NOMO-1 (cell line): Measurements from ENCODE around the gene RIPPLY3.

ENCODE experiments used
- DNase-seq, 2 experiments: peaks; one replicate each; lab custom pipeline; 2025; ENCODE audit not compliant: unreplicated experiment in 2 of 2; lab: John Stamatoyannopoulos, UW

RIPPLY3 gene, protein sequence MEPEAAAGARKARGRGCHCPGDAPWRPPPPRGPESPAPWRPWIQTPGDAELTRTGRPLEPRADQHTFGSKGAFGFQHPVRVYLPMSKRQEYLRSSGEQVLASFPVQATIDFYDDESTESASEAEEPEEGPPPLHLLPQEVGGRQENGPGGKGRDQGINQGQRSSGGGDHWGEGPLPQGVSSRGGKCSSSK

DNA sequence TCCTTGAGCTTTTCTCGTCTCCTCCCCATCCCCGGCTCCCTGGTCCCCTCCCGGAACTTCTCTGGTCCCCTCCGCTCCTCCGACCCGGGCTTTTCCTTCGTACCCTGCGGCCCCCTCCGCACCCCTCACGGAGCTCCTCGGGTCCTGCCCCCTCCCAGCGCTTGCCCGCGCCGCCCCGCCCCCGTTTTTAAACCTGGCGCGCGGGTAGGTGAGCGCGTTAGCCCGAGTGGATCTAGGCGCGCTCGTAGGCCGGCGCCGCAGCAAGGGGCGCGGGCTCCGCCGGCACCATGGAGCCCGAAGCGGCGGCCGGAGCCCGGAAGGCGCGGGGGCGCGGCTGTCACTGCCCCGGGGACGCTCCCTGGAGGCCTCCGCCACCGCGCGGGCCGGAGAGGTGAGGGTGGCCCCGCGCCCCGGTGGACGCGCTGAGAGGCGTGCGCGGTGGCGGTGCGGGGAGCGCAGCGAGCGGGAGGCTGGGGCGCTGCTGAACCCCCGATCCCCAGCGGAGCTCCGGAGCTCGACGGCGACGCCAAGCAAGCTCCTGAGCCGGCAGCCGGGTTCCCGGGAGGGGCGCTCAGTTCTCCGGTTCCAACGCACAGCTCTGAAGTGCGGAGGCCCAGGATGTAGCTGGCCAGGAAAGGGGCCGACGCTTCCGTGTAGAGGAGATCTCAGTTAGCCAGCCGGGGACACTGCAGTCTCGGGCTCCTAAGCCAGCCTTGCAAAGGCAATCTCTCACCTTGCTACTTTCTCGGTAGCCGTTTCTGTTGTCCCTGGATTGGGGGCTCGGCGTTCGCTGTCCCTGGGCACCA, at the start of gene RIPPLY3:
RIPPLY3 (plus strand) TSS at position 217 of the 806 bp plus-strand sequence; CDS start at position 288, 71 bp downstream.
- no peak for DNase-seq

DNA sequence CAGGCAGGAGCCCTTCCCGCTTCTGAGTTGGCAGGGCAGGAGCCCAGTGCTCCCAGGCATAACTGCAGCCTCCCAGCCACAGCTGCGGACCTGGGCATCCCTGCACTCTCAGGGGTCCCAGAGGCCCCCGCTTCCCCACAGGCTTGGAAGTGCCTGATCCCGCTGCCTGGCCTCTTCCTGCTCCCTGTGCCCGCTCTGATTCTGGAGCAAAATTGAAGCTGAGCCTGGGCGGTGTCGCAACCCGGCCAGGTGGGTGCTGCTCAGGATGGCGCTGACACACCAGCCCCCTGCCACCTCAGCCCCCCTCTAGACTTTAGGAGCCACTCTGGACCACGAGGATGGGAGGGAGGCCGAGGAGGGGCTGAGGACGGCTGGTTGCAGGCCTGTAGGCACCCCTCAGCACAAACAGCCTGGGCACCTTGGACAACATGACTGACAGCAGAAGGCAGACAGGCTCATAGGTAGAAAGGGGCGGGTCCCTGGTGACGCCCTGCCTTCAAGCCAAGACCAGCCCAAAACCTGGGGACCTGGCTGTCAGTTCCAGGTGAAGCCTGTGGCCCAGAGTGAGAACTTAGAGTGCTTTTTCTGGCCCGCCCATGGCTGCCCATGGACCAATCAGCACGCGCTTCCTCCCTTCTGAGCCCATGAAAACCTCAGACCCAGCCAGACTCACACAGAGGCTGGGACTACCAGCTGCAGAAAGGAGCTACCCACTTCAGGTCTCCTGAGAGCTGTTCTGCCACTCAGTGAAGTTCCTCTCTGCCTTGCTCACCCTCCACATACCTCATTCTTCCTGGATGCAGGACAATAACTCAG, 47.3 kb upstream of the RIPPLY3 start:
- no peak for DNase-seq

DNA sequence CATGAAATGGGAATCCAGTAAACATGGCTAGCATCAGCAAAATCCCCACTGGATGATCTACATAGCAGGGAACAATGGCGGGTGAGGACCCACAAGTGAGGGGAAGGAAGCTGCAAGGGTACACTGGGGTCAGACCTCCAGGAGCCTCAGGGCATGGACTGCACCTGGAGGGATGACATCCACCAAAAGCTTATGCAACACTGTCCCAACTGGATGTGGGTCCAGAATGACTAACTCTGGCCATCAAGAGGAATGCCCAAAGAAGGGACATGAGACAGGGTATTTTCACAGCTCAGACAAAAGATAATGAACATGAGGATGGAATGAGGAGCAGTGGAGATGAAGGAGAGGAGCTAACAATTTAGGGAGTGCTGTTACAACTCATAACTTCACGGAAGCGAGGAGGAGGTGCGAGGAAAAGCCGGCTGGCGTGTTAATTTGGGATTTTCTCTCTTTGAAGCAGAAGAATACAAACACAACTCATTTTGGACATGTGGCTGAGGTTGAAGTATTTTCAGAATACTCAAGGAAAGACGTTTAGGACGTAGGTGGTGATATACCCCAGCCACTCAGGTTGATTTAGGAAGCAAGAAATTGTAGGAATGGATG, 45.7 kb upstream of the RIPPLY3 start:
- no peak for DNase-seq

GRCh38 chr21:36962098-36962780, 44.3 kb upstream of the RIPPLY3 start:
- DNase-seq, result no peak

DNA sequence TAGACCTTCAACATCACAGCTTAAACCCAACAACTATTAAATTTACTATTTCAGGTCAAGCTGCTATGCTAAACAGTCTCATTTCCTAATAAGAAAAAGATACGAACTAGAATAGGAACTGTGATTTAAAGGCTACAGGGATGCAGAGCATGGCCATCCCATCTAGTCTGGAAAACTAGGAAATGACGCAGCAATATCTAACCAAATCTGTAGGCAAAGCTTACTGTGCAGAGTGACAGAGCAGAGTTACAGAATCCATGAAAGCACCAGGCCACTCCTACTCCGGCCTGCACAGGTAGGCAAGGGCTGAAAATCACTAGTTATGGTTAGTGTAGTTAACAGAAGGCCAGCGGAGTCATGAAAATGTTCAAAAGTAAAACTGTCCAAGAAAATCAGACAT, 42.1 kb upstream of the RIPPLY3 start:
- DNase-seq, result no peak

DNA sequence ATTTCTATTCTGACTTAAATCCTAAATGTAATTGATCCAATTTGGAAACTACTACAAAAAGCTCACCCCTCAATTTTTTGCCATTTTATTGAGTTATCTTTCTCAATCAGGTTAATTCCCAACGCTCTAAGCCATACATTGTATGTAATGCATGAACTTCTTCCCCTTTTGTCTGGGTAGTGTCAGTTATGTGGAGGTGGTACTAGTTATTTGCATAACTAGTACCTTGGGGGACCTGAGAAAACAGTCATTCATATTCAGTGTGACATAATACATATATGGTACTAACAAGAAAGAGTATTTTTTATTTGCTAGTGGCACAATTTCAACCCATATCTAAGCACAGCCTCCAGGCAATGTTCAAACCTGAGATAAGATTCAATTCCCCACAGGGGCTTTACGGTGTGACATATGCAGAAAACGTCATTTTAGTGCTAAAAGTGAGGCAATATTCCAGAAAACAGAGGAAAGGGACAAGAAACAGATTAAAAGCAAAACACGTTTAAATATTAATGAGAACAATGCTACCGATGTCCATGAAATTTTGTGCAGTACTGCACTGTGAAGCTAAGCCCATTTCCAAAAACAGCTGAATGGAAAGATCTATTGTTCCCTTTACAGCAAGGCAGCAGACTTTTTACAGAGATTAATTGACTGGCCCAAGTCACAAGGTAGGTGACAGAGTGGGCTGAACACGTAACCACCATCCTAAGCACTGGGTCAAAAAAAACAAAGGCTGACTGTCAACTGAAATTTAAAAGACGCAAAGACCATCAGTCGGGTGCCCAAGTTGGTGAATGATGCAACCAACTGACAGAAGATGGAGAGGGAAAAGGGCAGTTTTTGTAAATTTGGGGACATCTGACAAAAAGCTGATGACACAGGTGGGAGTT, 41.4 kb upstream of the RIPPLY3 start:
- DNase-seq, result peak in 1 of 2 experiments; percentile 5

- DNase-seq, result peak in 1 of 2 experiments; percentile 1
These were observed 40.8 kb upstream of the RIPPLY3 start for GRCh38 chr21:36965720-36966065.

GRCh38 chr21:36966066-36966820, 40.3 kb upstream of the RIPPLY3 start, which contains the start of gene HLCS:
HLCS (minus strand) TSS chr21:36966669; CDS start chr21:36966638, 31 bp downstream.
- DNase-seq, result peak; percentile 62 to 66

- DNase-seq, result peak in 1 of 2 experiments; percentile 4
These were observed 39.4 kb upstream of the RIPPLY3 start for GRCh38 chr21:36966821-36967768.

DNA sequence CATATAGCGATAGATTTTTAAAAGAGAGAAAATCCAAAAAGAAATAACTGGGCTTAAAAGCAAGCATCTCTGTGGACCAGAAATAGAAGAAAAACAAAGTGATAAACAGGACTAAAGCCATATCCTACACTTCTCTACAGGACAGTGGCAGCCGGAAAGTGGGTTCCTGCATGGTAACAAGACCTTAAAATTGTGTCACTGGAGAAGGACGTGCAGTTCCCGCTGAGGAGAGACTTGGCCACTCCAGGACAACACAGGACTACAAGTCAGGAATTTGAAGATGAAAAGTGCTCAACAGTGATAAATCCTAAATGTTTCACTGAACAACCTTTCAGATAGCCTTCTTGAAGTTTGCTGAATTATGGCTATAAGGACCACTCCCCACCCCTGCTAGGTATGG, 38.1 kb upstream of the RIPPLY3 start:
- no peak for DNase-seq

DNA sequence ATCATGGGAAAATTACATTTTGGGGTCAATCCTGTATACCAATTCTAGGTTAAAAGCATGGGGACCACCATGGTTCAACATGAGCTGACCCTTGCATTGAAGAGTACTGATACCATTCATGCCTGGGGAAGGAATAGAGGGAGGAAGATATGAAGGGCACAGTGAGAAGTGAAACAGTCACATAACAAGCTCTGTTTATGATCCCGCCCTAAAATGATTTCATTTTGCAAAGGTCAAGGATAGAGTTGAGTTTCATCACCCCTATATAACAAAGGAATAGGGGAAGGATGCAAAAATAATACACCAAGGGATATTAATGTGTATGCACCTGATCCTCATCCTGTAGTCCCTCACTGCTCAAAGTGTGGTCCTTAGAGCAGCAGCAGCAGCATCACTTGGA, 37.5 kb upstream of the RIPPLY3 start:
- DNase-seq, result no peak

DNA sequence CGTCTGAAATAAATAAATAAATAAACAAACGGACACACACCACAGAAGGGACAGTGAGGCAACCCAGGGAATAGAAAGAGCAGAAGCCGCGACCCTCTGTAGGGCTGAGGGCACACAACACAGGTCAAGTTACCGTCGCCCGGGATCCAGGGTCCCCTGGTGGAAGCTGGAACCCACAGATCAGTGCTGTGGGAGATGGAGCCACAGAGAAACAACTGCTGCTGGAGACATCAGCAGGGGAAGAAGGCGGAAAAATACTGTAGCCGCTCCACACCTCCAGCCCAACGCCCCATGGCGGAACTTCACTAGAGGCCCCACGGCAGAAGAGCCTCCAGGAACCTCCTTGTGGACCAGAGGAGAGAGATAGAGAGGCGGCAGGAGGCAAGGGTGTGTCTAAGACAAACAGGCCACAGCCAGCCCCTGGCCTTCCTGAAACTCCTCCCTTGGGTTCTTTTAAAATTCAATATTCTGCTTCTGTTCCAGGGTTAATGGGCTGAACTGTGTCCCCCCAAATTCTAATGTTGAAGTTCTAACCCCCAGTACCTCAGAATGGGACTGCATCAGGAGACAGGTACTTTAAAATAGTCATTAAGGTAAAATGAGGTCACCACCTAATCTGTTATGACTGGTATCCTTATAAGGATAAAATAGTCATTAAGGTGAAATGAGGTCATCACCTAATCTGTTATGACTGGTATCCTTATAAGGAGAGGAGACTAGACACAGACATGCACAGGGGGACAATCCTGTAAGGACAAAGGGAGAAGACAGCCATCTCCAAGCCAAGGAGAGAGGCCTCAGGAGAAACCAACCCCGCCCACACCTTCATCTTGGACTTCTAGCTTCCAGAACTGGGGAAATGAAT, 32.3 kb upstream of the RIPPLY3 start:
- DNase-seq, result no peak

GRCh38 chr21:36974851-36975192, 31.7 kb upstream of the RIPPLY3 start:
- no peak for DNase-seq

DNA sequence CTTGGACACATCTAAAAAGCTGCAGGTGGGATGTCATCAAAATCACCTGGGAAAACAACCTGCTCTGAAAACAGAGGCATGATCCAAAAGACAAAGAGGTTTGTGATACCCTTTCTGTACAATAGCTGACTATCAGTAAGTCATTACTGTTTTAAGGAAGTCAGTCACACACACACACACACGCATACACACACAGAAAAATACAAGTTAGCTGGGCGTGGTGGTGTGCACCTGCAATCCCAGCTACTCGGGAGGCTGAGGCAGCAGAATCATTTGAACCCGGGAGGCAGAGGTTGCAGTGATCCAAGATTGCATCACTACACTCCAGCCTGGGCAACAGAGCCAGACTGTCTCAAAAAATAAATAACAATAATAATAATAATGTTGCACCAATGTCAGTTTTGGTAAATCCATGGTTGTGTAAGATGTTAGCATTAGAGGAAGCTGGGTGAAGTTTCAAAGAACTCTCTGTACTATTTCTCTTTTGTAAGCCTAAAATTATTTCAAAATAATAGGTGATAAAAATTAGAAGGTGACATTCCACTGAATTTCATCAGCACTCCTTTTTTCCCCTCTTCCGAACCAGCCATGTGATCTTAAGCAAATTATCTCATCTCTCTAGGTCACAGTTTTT, 30.2 kb upstream of the RIPPLY3 start:
- no peak for DNase-seq

DNA sequence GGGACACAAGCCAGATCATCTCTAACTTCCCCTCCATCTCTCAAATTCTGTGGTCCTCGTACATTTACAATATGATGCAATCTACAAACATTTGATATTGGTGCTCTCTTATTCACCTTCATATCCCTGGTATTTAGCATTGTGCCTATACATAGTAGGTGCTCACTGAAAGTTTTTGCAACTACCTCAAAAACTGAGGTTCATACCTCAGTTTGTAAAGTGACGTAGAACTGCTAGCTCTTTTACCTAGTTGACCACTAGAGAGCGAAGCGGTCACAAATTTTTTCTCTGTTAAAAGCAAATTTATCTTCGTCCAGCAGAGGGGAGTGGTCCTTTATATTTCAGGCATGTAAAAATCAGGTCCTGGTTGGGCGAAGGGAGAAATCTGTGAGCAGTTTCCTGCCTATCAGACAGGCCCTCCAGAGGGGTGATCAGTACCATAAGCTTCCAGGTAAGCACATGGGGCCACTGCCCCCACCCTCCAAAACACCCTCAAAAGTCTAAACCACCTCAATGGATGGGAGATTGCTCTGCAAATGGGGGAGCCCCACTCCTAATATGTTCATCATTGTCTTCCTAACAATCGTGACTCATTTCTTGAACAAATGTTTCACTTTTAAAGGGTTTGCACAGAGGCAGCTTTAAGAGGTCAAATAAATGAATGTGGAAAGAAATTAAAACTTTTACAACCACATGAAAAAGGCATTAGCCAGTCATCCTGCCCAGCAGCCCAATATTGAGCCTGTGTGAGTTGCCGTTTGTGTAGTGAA, 29.4 kb upstream of the RIPPLY3 start:
- DNase-seq, result peak; percentile 60 to 67
